SHP77 treated with DMSO at 0.1 percent for 48 hours (cell line): ENCODE results near the gene KCNJ2.

Experiments
- DNase-seq: peaks from one replicate; lab custom pipeline; 2025; lab: John Stamatoyannopoulos, UW

KCNJ2 gene

DNA sequence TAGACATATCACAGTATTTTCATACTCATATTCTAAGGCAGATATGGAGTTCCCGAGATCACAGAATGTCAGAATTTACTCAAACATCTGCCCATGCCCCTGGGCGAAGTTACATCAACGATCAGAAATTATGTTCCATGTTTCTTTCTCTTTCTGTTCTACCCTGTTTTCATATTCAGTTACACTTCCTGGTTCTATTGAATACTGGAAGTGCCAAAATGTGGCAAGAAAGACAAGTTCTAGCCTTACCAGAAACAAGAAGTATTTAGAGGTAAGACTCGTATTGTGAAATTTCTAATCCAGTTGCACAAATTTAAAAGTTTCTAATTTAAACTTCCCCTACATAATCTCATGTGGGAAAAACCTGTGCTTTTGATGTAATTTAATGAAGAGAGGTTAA is 36.1 kb downstream of the KCNJ2 start:
- DNase-seq: no peak

DNA sequence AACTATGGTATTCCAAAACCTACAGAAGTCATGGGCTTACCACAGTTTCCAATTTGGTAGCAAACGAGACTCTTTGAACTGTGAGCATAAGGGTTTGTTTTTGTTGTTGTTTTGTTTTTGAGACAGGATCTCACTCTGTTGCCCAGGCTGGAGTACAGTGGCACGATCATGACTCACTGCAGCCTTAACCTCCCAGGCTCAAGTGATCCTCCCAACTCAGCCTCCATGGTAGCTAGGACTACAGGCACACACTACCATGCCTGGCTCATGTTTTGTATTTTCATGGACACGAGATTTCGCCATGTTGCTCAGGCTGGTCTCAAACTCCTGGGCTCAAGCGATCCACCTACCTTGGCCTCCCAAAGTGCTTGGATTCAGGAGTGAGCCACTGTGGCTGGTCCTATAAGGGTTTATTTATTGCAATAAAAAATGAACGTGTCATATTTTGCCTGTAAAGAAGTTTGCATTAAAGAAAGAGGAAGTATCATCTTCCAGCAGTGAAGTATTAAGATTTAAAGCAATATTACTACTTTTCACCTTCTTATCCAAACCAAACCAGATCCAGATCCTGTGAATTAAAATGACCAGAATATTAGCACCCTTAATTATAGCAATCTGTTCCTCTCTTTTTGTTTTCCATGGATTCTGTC is 37.2 kb downstream of the KCNJ2 start:
- DNase-seq: no peak

- no peak for DNase-seq
Observed at GRCh38 chr17:70207184-70207583, 37.9 kb downstream of the KCNJ2 start.

DNA sequence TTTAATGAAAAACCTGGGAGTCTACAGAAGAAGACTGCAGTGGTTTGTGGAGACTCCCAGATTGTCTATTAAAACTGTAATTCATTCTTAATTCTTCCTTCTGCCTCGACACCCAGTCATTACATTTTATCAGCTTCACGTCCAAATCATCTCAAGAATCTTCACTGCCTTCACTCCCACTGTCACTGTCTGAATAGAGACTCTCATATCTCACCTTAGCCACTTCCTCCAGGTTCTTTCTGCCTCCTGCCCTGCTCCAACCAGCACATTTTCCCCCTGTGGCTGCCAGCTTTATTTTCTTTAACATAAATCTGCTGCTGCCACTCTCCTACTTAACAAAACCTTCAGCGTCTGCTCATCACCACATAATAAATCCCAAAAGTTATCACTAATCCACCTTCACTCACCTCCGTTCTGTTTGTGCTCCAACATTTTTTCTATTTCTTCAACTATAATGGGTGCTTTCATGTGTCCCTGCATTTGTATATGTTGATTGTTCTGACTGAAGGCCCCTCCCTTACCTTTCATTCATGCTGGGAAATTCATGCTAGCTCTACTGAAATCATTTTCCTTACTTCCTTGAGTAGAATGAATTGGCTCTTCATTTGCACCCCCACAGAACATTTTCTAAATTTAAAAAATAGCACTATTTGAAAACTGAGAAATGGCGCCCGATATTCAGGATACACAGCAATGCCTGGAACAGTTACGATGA is 38.9 kb downstream of the KCNJ2 start:
- no peak for DNase-seq

GRCh38 chr17:70208825-70209555 is 39.7 kb downstream of the KCNJ2 start:
- no peak for DNase-seq

GRCh38 chr17:70215656-70216055 is 46.3 kb downstream of the KCNJ2 start:
- DNase-seq: no peak

- no peak for DNase-seq
Observed at GRCh38 chr17:70217571-70217970, 48.2 kb downstream of the KCNJ2 start.

- no peak for DNase-seq
Observed at GRCh38 chr17:70225276-70225675, 55.9 kb downstream of the KCNJ2 start.
